ENCODE measurements around the gene APOBR.
A peak's percentile ranks its signal among the peaks of the same experiment; 100 is the strongest.
"Not testable (repeated sequence)": the region's sequence is repeated elsewhere in the genome, so short reads cannot be mapped to it uniquely, and the experiment has no call there.

Gene APOBR

GRCh38 chr16:28538733-28539596 lies 44.5 kb downstream of the APOBR start, which contains the start of gene NUPR1:
Gene NUPR1, minus strand, starts transcription at chr16:28538974. Its CDS starts 67 bp downstream, at chr16:28538907.
- TF ChIP-seq, protein P1, sequence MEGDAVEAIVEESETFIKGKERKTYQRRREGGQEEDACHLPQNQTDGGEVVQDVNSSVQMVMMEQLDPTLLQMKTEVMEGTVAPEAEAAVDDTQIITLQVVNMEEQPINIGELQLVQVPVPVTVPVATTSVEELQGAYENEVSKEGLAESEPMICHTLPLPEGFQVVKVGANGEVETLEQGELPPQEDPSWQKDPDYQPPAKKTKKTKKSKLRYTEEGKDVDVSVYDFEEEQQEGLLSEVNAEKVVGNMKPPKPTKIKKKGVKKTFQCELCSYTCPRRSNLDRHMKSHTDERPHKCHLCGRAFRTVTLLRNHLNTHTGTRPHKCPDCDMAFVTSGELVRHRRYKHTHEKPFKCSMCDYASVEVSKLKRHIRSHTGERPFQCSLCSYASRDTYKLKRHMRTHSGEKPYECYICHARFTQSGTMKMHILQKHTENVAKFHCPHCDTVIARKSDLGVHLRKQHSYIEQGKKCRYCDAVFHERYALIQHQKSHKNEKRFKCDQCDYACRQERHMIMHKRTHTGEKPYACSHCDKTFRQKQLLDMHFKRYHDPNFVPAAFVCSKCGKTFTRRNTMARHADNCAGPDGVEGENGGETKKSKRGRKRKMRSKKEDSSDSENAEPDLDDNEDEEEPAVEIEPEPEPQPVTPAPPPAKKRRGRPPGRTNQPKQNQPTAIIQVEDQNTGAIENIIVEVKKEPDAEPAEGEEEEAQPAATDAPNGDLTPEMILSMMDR (IDR thresholded peaks at IDR 0.05; ENCODE audit: low read depth, low read length, missing control alignments): no peak
- H3K4me3 ChIP-seq (replicated peaks; ENCODE audit: low read depth, low read length): peak within 1 kb of the TSS; percentile 32
- DNase-seq (ENCODE audit: extremely low read depth, low read depth): peak; percentile 85

DNA sequence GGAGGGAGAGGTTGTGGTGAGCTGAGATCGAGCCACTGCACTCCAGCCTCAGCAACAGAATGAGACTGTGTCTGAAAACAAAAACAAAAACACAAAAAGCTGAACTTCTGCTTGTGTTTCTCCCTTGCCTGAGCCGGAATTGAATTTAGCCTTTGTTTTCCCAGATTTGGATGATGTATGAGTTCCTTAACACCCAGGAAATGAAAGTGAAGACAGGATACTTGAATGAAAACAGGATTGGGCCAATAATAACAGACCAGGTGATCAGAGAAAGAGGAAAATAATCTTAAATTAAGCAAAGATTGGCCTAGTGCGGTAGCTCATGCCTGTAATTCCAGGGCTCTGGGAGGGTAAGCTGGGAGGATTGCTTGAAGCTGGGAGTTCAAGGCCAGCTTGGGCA lies 45.9 kb downstream of the APOBR start:
- no peak for DNase-seq (ENCODE audit: extremely low read depth, low read depth)
- no peak overlapping the region for H3K4me3 ChIP-seq (replicated peaks; ENCODE audit: low read depth, low read length)
- TF ChIP-seq, protein P1 (IDR thresholded peaks at IDR 0.05; ENCODE audit: low read depth, low read length, missing control alignments): no peak

GRCh38 chr16:28542646-28543045 lies 48.2 kb downstream of the APOBR start:
- TF ChIP-seq, protein P1 (IDR thresholded peaks at IDR 0.05; ENCODE audit: low read depth, low read length, missing control alignments): no peak
- H3K4me3 ChIP-seq (replicated peaks; ENCODE audit: low read depth, low read length): no peak overlapping the region
- no peak for DNase-seq (ENCODE audit: extremely low read depth, low read depth)

- no peak overlapping the region for H3K4me3 ChIP-seq (replicated peaks; ENCODE audit: low read depth, low read length)
- TF ChIP-seq, protein P1 (IDR thresholded peaks at IDR 0.05; ENCODE audit: low read depth, low read length, missing control alignments): no peak
- DNase-seq (ENCODE audit: extremely low read depth, low read depth): no peak
These were observed 48.6 kb downstream of the APOBR start for GRCh38 chr16:28543072-28543471.

- TF ChIP-seq, protein P1 (IDR thresholded peaks at IDR 0.05; ENCODE audit: low read depth, low read length, missing control alignments): no peak
- H3K4me3 ChIP-seq (replicated peaks; ENCODE audit: low read depth, low read length): no peak overlapping the region
- DNase-seq (ENCODE audit: extremely low read depth, low read depth): no peak
These were observed 50.6 kb downstream of the APOBR start for GRCh38 chr16:28544998-28545397.

GRCh38 chr16:28545964-28546363 lies 51.5 kb downstream of the APOBR start:
- DNase-seq (ENCODE audit: extremely low read depth, low read depth); H3K4me3 ChIP-seq (replicated peaks; ENCODE audit: low read depth, low read length): not testable (repeated sequence)

DNA sequence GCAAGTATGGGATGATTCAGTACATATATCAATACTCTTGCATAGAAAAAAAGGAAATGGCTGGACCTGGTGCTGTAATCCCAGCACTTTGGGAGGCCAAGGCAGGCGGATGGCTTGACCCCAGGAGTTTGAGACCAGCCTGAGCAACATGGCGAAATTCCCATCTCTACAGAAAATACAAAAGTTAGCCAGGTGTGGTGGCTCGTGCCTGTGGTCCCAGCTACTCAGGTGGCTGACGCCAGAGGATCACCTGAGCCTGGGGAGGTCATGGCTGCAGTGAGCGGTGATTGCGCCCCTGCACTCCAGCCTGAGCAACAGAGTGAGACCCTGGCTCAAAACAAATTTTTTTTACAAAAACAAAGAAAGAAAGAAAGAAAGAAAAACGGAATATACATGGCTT lies 52.2 kb downstream of the APOBR start:
- DNase-seq (ENCODE audit: extremely low read depth, low read depth): no peak
- TF ChIP-seq, protein P1 (IDR thresholded peaks at IDR 0.05; ENCODE audit: low read depth, low read length, missing control alignments): no peak
- no peak overlapping the region for H3K4me3 ChIP-seq (replicated peaks; ENCODE audit: low read depth, low read length)
